ENCODE results near the gene C8A. TPM values are rescaled to one million over a fixed set of nuclear protein-coding genes. Genes with fewer than 3 reads are reported as not detected.

The C8A gene
- total RNA-seq, 6 donors from 2014 or later: 0.09 TPM; not detected in 5

DNA sequence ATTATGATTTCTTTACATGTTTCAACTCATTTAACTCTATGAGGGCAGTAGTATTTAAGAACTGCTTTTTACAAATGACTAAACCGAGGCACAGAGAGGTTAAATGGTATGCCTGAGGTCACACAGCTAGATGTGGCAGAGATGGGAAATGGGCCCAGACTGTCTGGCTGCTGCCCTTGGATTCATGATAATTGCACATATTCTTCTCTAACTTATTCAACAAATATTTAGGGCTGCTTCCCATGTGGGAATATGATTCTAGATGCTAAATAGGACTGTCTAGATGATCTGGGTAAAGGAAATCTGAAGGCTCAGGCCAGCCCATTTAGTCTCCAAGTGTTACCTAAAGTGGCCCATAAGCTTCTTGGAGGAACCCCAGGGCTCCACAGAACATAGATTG lies 26.2 kb downstream of the C8A start:
- no peak for TF ChIP-seq POLR2A (IDR thresholded peaks at IDR 0.05)
- TF ChIP-seq, protein P1, sequence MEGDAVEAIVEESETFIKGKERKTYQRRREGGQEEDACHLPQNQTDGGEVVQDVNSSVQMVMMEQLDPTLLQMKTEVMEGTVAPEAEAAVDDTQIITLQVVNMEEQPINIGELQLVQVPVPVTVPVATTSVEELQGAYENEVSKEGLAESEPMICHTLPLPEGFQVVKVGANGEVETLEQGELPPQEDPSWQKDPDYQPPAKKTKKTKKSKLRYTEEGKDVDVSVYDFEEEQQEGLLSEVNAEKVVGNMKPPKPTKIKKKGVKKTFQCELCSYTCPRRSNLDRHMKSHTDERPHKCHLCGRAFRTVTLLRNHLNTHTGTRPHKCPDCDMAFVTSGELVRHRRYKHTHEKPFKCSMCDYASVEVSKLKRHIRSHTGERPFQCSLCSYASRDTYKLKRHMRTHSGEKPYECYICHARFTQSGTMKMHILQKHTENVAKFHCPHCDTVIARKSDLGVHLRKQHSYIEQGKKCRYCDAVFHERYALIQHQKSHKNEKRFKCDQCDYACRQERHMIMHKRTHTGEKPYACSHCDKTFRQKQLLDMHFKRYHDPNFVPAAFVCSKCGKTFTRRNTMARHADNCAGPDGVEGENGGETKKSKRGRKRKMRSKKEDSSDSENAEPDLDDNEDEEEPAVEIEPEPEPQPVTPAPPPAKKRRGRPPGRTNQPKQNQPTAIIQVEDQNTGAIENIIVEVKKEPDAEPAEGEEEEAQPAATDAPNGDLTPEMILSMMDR (IDR thresholded peaks at IDR 0.05): no peak
- no peak for TF ChIP-seq EP300 (IDR thresholded peaks at IDR 0.05)
- no peak for TF ChIP-seq POLR2AphosphoS5 (IDR thresholded peaks at IDR 0.05)
- no peak for DNase-seq
- no peak for ATAC-seq (ENCODE audit: low FRiP score in 2 of 2)
- Histone ChIP-seq H3K36me3 (no peaks in the 10 kb centered on the region), H3K9me3 (no peaks in the 10 kb centered on the region), H3K4me3 (no peak overlapping the region), H3K27ac (no peak overlapping the region), H3K4me1 (no peaks in the 10 kb centered on the region), H3K27me3 (no peaks in the 10 kb centered on the region)
- 73 to 91% methylated on average over 1 of the region's 1 CpG for WGBS, 2 donors

DNA sequence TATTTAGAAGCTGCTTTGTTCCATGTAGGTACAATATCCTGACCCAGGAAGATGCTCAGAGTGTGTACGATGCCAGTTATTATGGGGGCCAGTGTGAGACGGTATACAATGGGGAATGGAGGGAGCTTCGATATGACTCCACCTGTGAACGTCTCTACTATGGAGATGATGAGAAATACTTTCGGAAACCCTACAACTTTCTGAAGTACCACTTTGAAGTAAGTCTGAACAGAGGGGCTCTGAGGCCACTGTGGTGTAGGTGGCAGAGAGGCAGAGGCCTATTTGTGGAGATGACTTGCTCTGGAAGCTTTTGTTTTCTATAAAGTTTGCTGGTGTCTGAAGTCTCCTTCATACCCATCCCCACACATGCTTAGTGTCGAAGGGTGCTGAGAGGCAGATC lies 26.8 kb downstream of the C8A start:
- no peaks in the 10 kb centered on the region for H3K27me3 ChIP-seq
- H3K4me3 ChIP-seq: no peak overlapping the region
- ATAC-seq (ENCODE audit: low FRiP score in 2 of 2): no peak
- no peaks in the 10 kb centered on the region for H3K36me3 ChIP-seq
- WGBS, 2 donors: 94 to 95% methylated on average over 6 of the region's 6 CpGs
- no peak overlapping the region for H3K27ac ChIP-seq
- TF ChIP-seq POLR2A (IDR thresholded peaks at IDR 0.05): no peak
- TF ChIP-seq, protein P1 (IDR thresholded peaks at IDR 0.05): no peak
- no peak for TF ChIP-seq EP300 (IDR thresholded peaks at IDR 0.05)
- TF ChIP-seq POLR2AphosphoS5 (IDR thresholded peaks at IDR 0.05): no peak
- H3K4me1 ChIP-seq: no peaks in the 10 kb centered on the region
- no peak for DNase-seq
- H3K9me3 ChIP-seq: no peaks in the 10 kb centered on the region

DNA sequence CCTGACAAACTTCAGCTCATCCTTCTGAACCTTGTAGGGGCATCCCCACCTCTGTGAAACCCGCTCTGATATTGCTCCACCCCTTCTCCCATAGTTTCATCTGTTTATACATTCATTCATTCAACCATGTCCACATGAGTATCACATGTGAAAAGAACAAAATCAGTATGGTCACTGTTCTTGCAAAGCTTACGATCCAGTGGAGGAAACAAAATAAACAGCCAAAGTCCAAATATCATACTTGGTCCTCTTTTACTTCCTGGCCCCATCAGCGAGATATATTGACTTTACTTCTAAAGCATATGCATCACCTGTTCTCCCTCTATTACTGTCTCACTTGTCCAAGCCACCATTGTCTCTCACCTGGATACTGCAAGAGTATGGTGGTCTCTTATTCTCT lies 35.6 kb downstream of the C8A start:
- no peak overlapping the region for H3K4me3 ChIP-seq
- no peaks in the 10 kb centered on the region for H3K9me3 ChIP-seq
- ATAC-seq (ENCODE audit: low FRiP score in 2 of 2): no peak
- 72 to 83% methylated on average over 3 of the region's 3 CpGs for WGBS, 2 donors
- no peaks in the 10 kb centered on the region for H3K36me3 ChIP-seq
- H3K4me1 ChIP-seq: no peaks in the 10 kb centered on the region
- no peak for DNase-seq
- no peak for TF ChIP-seq POLR2AphosphoS5 (IDR thresholded peaks at IDR 0.05)
- TF ChIP-seq, protein P1 (IDR thresholded peaks at IDR 0.05): no peak
- TF ChIP-seq EP300 (IDR thresholded peaks at IDR 0.05): no peak
- no peak for TF ChIP-seq POLR2A (IDR thresholded peaks at IDR 0.05)
- H3K27me3 ChIP-seq: no peaks in the 10 kb centered on the region
- no peak overlapping the region for H3K27ac ChIP-seq

DNA sequence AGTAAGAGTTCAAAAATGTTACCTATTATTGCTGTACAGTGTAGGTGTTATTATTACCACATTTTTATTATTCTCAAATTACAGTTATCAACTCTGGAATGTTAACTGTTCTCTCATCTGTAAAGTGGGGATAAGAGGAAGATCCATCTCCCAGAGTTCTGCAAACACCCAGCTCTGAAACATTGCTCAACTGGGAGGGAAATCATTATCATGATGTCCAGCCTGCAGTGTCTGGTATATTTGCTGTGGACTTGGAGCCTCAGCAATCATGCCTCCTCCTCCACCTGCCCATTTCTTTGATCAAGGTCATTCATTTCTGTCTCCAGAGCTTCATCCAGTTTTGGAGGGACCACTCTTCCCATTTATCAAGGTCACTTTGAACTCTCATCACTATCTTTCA lies 39.4 kb downstream of the C8A start:
- no peak overlapping the region for H3K4me3 ChIP-seq
- DNase-seq (no peak), ATAC-seq (ENCODE audit: low FRiP score in 2 of 2) (no peak)
- TF ChIP-seq, protein P1 (IDR thresholded peaks at IDR 0.05): no peak
- no peak for TF ChIP-seq POLR2AphosphoS5 (IDR thresholded peaks at IDR 0.05)
- no peak for TF ChIP-seq POLR2A (IDR thresholded peaks at IDR 0.05)
- no peak for TF ChIP-seq EP300 (IDR thresholded peaks at IDR 0.05)
- no peaks in the 10 kb centered on the region for H3K36me3 ChIP-seq
- no peaks in the 10 kb centered on the region for H3K4me1 ChIP-seq
- no peaks in the 10 kb centered on the region for H3K9me3 ChIP-seq
- no peaks in the 10 kb centered on the region for H3K27me3 ChIP-seq
- H3K27ac ChIP-seq: no peak overlapping the region

DNA sequence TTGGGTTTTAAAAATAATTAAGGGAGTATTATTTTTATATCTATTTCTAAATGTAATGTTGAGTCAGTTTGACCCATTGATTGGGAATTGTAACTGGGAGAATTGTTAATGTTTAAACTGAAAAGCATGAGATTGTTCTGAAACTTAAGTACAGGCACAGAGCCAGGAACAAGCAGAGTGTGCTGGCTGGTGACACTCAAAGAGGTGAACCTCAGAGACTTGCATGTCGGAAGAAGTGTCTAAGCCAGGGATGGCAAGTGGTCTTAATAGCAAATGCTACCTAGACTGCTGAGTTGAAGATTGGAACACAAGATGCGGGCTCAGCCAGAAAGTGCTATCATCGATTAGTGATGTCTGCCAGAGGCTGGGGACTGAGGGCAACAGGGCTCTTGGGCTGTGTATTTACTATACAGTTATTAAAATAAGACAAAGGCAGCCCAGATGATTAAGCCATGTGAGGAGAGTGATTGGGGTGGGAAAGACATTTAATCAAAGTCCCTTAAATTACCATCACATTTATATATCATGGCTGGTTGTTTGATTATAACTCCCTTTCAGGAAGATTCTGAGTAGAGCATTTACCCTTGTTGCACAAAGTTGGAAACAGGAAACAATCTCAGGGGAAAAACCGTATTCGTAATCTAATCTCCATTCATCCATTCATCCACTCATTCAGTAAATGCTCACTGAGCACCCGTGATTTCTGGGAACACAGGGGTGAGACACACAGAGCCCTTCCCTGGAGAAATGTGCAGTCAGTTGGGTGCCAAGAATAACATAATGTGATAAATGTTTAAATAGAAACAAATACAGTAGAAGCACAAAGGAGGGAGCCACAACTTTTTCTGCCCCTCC lies 42.8 kb downstream of the C8A start:
- H3K4me1 ChIP-seq: peaks cover 0 to 3% (median 0%) of the 10 kb centered on the region in 4 donors
- H3K27me3 ChIP-seq: no peaks in the 10 kb centered on the region
- no peak overlapping the region for H3K4me3 ChIP-seq
- 53 to 57% methylated on average over 6 of the region's 6 CpGs for WGBS, 2 donors
- H3K36me3 ChIP-seq: no peaks in the 10 kb centered on the region
- ATAC-seq (ENCODE audit: low FRiP score in 2 of 2) (no peak), DNase-seq (no peak)
- no peak overlapping the region for H3K27ac ChIP-seq
- no peaks in the 10 kb centered on the region for H3K9me3 ChIP-seq
- no peak for TF ChIP-seq POLR2AphosphoS5 (IDR thresholded peaks at IDR 0.05)
- peak in 1 of 4 donors; percentile 17 for TF ChIP-seq EP300 (IDR thresholded peaks at IDR 0.05)
